Jurkat, Clone E6-1 (cell line): ENCODE results near the gene NADSYN1.

Experiments
- DNase-seq: peaks from one replicate; pipeline ENCODE4 v3.0.0-alpha.2; 2011; ENCODE audit warnings: low read depth, low spot score
- H3K4me3 ChIP-seq: 2 replicates; pipeline ENCODE4 v1.5.1; 2011; ENCODE audit warnings: mild to moderate bottlenecking, low read length, control low read depth, moderate library complexity

Gene NADSYN1

DNA sequence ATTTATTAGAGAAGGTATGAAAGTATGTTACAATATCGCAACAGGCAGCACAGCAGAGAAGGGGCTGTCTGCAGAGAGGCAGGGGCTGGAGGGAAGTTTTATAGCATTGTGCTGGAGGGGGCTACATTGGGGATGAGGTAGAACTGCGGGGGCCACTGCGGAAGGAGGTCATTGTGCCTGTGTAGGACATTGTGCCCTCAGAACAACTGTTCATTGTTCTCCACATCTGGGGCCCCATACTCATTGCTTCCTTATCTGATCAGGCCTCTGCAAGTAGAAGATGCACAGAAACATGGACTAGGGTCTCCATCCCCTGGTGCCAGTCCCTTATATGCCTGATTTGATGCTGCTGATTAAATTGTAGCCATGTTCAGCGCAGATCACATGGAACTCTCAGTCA lies 12.1 kb downstream of the NADSYN1 start:
- DNase-seq, result no peak

GRCh38 chr11:71466358-71466757 lies 13.4 kb downstream of the NADSYN1 start:
- DNase-seq, result no peak
- no peak overlapping the region for H3K4me3 ChIP-seq

More for the DNA sequence above, 12.1 kb downstream of the NADSYN1 start:
- H3K4me3 ChIP-seq, result no peak overlapping the region

- no peak overlapping the region for H3K4me3 ChIP-seq
- DNase-seq, result no peak
Measured at GRCh38 chr11:71467164-71467563, 14.2 kb downstream of the NADSYN1 start.

- no peak for DNase-seq
- no peak overlapping the region for H3K4me3 ChIP-seq
Measured at GRCh38 chr11:71470946-71471345, 17.9 kb downstream of the NADSYN1 start.

GRCh38 chr11:71472357-71472885 lies 19.4 kb downstream of the NADSYN1 start:
- DNase-seq, result no peak
- H3K4me3 ChIP-seq, result no peak overlapping the region

- DNase-seq, result no peak
Measured at GRCh38 chr11:71472941-71473792, 20.2 kb downstream of the NADSYN1 start.

DNA sequence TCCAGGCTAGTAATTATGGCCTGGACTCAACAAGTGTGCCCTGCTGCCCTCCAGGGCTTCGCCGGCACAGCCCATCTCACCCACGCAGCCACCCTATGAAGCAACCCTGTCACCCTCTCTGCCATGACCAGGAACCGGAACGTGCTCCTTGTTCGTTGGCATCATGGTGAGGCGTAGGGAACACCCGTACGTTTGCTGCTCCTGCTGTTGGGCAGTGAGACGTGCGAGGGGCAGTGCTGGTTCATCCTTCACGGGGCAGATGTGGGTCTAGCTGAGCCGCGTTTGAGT lies 20.7 kb downstream of the NADSYN1 start:
- no peak for DNase-seq
- no peak overlapping the region for H3K4me3 ChIP-seq

More at GRCh38 chr11:71472941-71473792, 20.2 kb downstream of the NADSYN1 start:
- no peak overlapping the region for H3K4me3 ChIP-seq

- no peak for DNase-seq
- no peak overlapping the region for H3K4me3 ChIP-seq
Measured at GRCh38 chr11:71474141-71474770, 21.3 kb downstream of the NADSYN1 start.

GRCh38 chr11:71474771-71475483 lies 21.9 kb downstream of the NADSYN1 start:
- no peak for DNase-seq
- H3K4me3 ChIP-seq, result no peak overlapping the region

DNA sequence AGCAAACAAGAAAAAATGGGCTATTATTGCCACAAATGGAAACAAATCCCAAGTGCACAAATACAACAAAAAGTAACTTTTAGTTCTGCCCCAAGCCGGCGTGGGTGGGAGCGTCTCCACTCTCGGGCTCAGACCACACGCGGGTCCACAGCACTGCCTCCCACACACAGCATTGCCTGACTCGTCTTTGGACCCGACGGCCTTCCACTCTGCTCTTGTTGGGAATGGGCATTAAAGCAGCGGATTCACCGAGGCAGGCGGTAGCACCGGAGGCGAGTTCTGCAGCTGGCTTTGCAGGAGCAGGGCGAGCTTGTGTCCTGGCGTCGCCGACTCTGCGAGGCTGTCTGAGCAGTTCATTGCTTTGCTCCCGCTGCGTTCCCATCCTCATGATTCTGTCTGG lies 23.0 kb downstream of the NADSYN1 start:
- H3K4me3 ChIP-seq, result no peak overlapping the region
- no peak for DNase-seq

- H3K4me3 ChIP-seq, result no peak overlapping the region
- no peak for DNase-seq
Measured at GRCh38 chr11:71476926-71477640, 24.1 kb downstream of the NADSYN1 start.

DNA sequence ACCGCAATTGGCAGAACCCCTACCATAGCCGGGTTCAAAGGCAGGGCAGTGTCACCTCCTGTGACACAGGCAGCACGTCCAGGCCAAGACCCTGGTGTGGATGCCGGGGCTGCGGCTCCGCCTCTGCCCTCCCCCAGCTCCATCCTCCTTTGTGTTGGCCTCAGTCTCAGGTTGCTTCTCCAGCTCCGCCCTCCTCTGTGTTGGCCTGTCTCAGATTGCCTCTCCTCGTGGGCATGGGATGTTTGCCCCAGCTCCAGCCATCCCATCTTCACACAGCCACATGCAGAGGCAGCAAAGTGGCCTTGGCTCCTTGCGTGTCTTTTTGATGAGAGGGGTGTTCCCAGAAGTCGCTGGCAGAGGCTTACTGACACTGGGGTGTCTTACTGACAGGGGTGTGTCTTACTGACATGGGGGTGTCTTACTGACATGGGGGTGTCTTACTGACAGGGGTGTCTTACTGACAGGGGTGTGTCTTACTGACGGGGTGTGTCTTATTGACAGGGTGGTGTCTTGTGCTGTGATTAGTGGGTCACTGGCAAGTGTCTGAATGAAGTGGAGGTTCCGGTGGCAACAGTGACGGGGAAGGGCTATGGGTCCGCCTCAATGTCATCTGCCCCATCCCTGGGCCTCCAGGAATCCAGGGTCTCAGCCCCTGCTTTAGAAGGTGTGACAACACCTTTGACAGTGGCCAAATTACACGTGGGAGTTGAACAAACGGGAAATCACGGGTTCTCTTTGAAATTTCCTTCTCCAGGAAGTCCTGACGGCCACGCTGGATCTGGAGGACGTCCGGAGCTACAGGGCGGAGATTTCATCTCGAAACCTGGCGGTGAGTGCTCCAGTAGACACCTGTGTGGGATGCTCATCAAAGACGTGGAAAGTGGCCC lies 24.9 kb downstream of the NADSYN1 start:
- H3K4me3 ChIP-seq, result no peak overlapping the region
- DNase-seq, result no peak

GRCh38 chr11:71478528-71478840 lies 25.5 kb downstream of the NADSYN1 start:
- no peak for DNase-seq
- no peak overlapping the region for H3K4me3 ChIP-seq

DNA sequence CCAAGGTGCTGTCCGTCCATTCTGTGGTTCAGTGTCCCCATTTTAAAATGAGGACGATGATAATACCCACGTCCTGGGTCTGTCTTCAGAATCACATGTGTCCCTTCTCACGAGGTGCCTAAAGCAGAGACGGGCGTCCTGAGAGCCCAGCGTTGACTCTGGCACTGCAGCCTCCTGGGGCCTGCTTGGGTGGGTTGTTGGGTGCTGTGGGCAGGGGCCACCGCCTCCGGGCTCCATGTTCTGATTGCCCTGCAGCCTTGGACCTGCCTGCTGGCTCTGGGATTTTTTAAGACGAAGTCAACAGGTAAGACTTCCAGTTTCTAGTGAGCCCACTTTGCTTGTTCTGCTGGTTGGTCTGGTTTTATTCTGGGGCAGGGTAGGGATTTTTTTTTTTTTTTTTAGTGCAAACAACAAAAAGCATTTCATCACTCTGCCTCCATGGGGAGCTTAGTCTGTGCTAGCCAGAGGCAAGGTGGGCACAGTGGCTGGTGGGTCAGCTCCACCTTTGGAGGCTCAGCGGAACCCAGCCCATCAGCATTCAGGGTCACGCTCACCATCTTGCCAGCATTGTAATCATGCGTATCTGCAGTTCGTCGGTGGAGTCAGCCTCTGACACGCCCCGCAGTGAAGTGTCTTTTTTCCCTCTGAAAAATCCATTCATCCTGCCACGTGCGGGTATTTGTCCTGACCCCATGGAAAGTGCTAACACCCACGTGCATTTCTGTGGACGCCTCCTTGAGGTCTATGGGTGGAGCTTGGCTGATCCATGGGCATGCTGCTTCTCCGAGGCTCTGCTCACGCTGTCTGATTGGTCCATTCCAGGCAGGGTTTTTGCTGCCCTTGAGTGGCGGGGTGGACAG lies 28.3 kb downstream of the NADSYN1 start:
- H3K4me3 ChIP-seq, result no peak overlapping the region
- DNase-seq, result no peak

GRCh38 chr11:71482216-71482615 lies 29.2 kb downstream of the NADSYN1 start:
- DNase-seq, result no peak
- no peak overlapping the region for H3K4me3 ChIP-seq

DNA sequence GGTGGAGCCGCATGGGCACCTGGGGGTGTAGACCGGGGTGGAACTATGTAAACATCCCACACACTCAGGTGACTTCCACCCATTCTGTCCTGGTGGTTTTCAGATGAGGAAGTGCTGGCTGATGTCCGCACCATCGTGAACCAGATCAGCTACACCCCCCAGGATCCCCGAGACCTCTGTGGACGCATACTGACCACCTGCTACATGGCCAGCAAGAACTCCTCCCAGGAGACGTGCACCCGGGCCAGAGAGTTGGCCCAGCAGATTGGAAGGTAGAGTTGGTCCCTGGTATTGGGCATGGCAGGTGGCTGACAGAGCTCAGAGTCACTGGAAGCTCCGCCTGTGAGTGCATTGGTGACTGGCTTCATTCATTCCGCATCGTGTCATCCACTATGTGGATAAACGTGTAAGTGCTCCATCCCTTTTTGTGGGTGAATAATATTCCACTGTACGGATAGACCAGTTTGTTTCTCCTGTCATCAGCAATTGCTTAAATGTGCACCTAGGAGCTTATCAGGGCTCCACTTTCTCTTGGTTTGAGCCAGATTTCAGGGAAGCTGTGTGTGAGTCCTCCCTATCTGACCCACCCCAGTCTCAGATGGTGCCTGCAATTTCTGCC lies 29.9 kb downstream of the NADSYN1 start:
- no peak overlapping the region for H3K4me3 ChIP-seq
- no peak for DNase-seq

GRCh38 chr11:71483692-71484091 lies 30.7 kb downstream of the NADSYN1 start:
- H3K4me3 ChIP-seq, result no peak overlapping the region
- DNase-seq, result no peak
